Neural cell (in vitro differentiated cells): Measurements from ENCODE around the gene SNX13.

Experiments
- MXI1 ChIP-seq: fragments of 450-650 bp; conservative IDR thresholded peaks from 2 replicates; pipeline ENCODE4 v1.6.1; 2014; ENCODE audit warnings: antibody characterized with exemption, mild to moderate bottlenecking; ENCODE audit not compliant: poor library complexity, severe bottlenecking
- POLR2AphosphoS5 ChIP-seq: IDR thresholded peaks from 2 replicates; pipeline ENCODE4 v1.6.1; 2012
- RAD21 ChIP-seq: fragments of 450-650 bp; conservative IDR thresholded peaks from 2 replicates; pipeline ENCODE4 v1.6.1; 2014; ENCODE audit warnings: antibody characterized with exemption, mild to moderate bottlenecking, moderate library complexity
- SMC3 ChIP-seq: fragments of 450-650 bp; conservative IDR thresholded peaks from 2 replicates; pipeline ENCODE4 v1.6.1; 2014; ENCODE audit warnings: antibody characterized with exemption, mild to moderate bottlenecking, moderate library complexity; ENCODE audit not compliant: poor library complexity
- TF ChIP-seq, protein P1 (sequence below): fragments of 450-650 bp; IDR thresholded peaks from 2 replicates; pipeline ENCODE4 v1.5.1; 2014; ENCODE audit warnings: antibody characterized with exemption, mild to moderate bottlenecking, moderate library complexity; ENCODE audit not compliant: poor library complexity, severe bottlenecking
- TF ChIP-seq, protein P2 (sequence below): IDR thresholded peaks from 2 replicates; pipeline ENCODE4 v1.6.1; 2012; ENCODE audit warnings: borderline replicate concordance

DNA sequence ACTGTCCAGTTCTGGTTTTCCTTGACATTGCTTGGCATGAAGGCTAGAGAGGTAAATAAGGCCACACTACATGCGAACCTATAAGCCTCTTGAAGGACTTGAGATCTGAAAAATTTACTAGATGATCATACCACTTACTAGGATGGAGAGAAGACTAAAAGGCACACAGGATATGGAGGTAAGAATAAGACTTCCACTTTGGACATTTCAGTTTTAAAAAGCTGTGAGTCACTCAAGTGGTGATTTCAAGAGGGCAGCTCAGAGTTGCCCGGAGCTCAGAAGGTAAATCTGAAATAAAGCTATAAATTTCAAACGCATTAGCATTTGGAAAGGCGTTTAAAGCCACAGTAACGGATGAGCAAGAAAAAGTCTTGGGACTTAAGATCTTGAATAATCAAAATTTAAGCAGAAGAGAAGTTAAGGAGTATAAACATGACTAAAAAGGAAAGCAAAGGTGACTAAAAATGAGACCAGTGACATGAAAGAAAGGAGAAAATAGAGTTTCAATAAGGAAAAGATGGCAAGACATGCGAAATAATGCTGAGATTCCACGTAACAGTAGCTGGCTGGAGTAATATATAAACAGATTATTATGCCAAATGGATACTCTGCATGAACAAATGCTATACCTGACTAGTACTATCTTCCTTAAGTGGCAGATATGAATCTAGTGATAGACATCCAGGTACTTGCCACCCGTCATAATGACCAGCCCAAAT lies 68.3 kb downstream of the SNX13 start:
- TF ChIP-seq, protein P1, sequence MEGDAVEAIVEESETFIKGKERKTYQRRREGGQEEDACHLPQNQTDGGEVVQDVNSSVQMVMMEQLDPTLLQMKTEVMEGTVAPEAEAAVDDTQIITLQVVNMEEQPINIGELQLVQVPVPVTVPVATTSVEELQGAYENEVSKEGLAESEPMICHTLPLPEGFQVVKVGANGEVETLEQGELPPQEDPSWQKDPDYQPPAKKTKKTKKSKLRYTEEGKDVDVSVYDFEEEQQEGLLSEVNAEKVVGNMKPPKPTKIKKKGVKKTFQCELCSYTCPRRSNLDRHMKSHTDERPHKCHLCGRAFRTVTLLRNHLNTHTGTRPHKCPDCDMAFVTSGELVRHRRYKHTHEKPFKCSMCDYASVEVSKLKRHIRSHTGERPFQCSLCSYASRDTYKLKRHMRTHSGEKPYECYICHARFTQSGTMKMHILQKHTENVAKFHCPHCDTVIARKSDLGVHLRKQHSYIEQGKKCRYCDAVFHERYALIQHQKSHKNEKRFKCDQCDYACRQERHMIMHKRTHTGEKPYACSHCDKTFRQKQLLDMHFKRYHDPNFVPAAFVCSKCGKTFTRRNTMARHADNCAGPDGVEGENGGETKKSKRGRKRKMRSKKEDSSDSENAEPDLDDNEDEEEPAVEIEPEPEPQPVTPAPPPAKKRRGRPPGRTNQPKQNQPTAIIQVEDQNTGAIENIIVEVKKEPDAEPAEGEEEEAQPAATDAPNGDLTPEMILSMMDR: no peak
- TF ChIP-seq, protein P2, sequence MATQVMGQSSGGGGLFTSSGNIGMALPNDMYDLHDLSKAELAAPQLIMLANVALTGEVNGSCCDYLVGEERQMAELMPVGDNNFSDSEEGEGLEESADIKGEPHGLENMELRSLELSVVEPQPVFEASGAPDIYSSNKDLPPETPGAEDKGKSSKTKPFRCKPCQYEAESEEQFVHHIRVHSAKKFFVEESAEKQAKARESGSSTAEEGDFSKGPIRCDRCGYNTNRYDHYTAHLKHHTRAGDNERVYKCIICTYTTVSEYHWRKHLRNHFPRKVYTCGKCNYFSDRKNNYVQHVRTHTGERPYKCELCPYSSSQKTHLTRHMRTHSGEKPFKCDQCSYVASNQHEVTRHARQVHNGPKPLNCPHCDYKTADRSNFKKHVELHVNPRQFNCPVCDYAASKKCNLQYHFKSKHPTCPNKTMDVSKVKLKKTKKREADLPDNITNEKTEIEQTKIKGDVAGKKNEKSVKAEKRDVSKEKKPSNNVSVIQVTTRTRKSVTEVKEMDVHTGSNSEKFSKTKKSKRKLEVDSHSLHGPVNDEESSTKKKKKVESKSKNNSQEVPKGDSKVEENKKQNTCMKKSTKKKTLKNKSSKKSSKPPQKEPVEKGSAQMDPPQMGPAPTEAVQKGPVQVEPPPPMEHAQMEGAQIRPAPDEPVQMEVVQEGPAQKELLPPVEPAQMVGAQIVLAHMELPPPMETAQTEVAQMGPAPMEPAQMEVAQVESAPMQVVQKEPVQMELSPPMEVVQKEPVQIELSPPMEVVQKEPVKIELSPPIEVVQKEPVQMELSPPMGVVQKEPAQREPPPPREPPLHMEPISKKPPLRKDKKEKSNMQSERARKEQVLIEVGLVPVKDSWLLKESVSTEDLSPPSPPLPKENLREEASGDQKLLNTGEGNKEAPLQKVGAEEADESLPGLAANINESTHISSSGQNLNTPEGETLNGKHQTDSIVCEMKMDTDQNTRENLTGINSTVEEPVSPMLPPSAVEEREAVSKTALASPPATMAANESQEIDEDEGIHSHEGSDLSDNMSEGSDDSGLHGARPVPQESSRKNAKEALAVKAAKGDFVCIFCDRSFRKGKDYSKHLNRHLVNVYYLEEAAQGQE: no peak
- TF ChIP-seq RAD21 (no peak), MXI1 (no peak), POLR2AphosphoS5 (no peak), SMC3 (no peak)
